Esophagus (tissue), 2 donors: ENCODE results near the gene PROSER3. TPM values are rescaled to one million over a fixed set of nuclear protein-coding genes. Genes with fewer than 3 reads are reported as not detected.

Experiments used
- H3K27ac ChIP-seq, 2 donors: one replicate each; pipeline ENCODE4 v1.5.1; 2013; ENCODE audit warnings: low read depth in 2 of 2, mild to moderate bottlenecking in 2 of 2, inconsistent platforms in 1 of 2, low read length in 1 of 2, moderate library complexity in 1 of 2
- H3K27me3 ChIP-seq, 2 donors: one replicate each; pipeline ENCODE4 v1.6.1; 2013; ENCODE audit warnings: low read length in 2 of 2, control low read depth in 1 of 2, mild to moderate bottlenecking in 1 of 2; ENCODE audit not compliant: insufficient read depth in 2 of 2, control insufficient read depth in 1 of 2
- H3K36me3 ChIP-seq, 2 donors: one replicate each; pipeline ENCODE4 v1.6.1; 2013; ENCODE audit warnings: low read length in 1 of 2; ENCODE audit not compliant: control insufficient read depth in 2 of 2, insufficient read depth in 2 of 2
- H3K4me1 ChIP-seq, 2 donors: one replicate each; pipeline ENCODE4 v1.6.1; 2013; ENCODE audit warnings: low read length in 1 of 2; ENCODE audit not compliant: control insufficient read depth in 2 of 2, insufficient read depth in 2 of 2
- H3K4me3 ChIP-seq, 2 donors: one replicate each; pipeline ENCODE4 v1.5.1; 2013; ENCODE audit warnings: low read length in 2 of 2, mild to moderate bottlenecking in 2 of 2, low read depth in 1 of 2, moderate library complexity in 1 of 2
- H3K9me3 ChIP-seq, 2 donors: one replicate each; pipeline ENCODE4 v1.6.1; 2013; ENCODE audit warnings: mild to moderate bottlenecking in 2 of 2, low read depth in 1 of 2, low read length in 1 of 2, moderate library complexity in 1 of 2; ENCODE audit not compliant: control insufficient read depth in 2 of 2, insufficient read depth in 1 of 2
- WGBS, 2 donors: extraction: QIAGEN DNeasy Blood & Tissue Kit; methylation state at CpG; one replicate each; pipeline ENCODE4 v1.1.7; 2013; 5-methylcytosine and 5-hydroxymethylcytosine counted together
- polyA plus RNA-seq, 2 donors: library from polyadenylated mRNA; stranded (reverse); fragments of 200-250 nt; gene quantifications; one replicate each; pipeline ENCODE4 v1.2.3, GENCODE V29; 2013
- donor health status: healthy with polysubstance abuse.
- donor health status: Bipolar disorder and iron deficiency.

Gene PROSER3
- polyA plus RNA-seq, 2 donors: 5.5 to 13.8 TPM

GRCh38 chr19:35788205-35788960 is 30.4 kb downstream of the PROSER3 start:
- H3K27ac ChIP-seq: no peak overlapping the region
- 78 to 84% methylated on average over 12 of the region's 12 CpGs for WGBS, 2 donors
- no peaks in the 10 kb centered on the region for H3K9me3 ChIP-seq
- peaks cover 0 to 2% of the 10 kb centered on the region in 2 donors for H3K36me3 ChIP-seq
- peaks cover 0 to 2% of the 10 kb centered on the region in 2 donors for H3K4me1 ChIP-seq
- H3K27me3 ChIP-seq: no peaks in the 10 kb centered on the region
- no peak overlapping the region for H3K4me3 ChIP-seq

- Histone ChIP-seq H3K9me3 (no peaks in the 10 kb centered on the region), H3K36me3 (peaks cover 0 to 2% of the 10 kb centered on the region in 2 donors), H3K27me3 (no peaks in the 10 kb centered on the region), H3K27ac (no peak overlapping the region), H3K4me3 (no peak overlapping the region), H3K4me1 (peaks cover 0 to 2% of the 10 kb centered on the region in 2 donors)
- 82 to 86% methylated on average over 11 of the region's 11 CpGs for WGBS, 2 donors
Measured at GRCh38 chr19:35789195-35789977, 31.4 kb downstream of the PROSER3 start.

GRCh38 chr19:35789978-35790944 is 32.3 kb downstream of the PROSER3 start:
- no peak overlapping the region for H3K27ac ChIP-seq
- no peaks in the 10 kb centered on the region for H3K4me1 ChIP-seq
- peaks cover 0 to 2% of the 10 kb centered on the region in 2 donors for H3K36me3 ChIP-seq
- H3K9me3 ChIP-seq: no peaks in the 10 kb centered on the region
- no peak overlapping the region for H3K4me3 ChIP-seq
- H3K27me3 ChIP-seq: no peaks in the 10 kb centered on the region
- WGBS, 2 donors: 82 to 89% methylated on average over 19 of the region's 19 CpGs

GRCh38 chr19:35790981-35791813 is 33.2 kb downstream of the PROSER3 start:
- 56 to 58% methylated on average over 19 to 20 of the region's 20 CpGs for WGBS, 2 donors
- H3K4me1 ChIP-seq: no peaks in the 10 kb centered on the region

GRCh38 chr19:35791814-35792279 is 33.9 kb downstream of the PROSER3 start:
- Histone ChIP-seq H3K4me3 (no peak overlapping the region), H3K27me3 (peaks cover 0 to 3% of the 10 kb centered on the region in 2 donors), H3K9me3 (no peaks in the 10 kb centered on the region), H3K27ac (no peak overlapping the region), H3K4me1 (no peaks in the 10 kb centered on the region), H3K36me3 (peaks cover 0 to under 1% of the 10 kb centered on the region in 2 donors)
- WGBS, 2 donors: 82 to 87% methylated on average over 9 of the region's 9 CpGs

More at GRCh38 chr19:35790981-35791813, 33.2 kb downstream of the PROSER3 start:
- Histone ChIP-seq H3K36me3 (peaks cover 0 to 2% of the 10 kb centered on the region in 2 donors), H3K4me3 (no peak overlapping the region), H3K27me3 (no peaks in the 10 kb centered on the region), H3K27ac (no peak overlapping the region), H3K9me3 (no peaks in the 10 kb centered on the region)

- Histone ChIP-seq H3K4me1 (no peaks in the 10 kb centered on the region), H3K4me3 (no peak overlapping the region), H3K27ac (no peak overlapping the region), H3K36me3 (no peaks in the 10 kb centered on the region), H3K9me3 (no peaks in the 10 kb centered on the region), H3K27me3 (peaks cover 0 to 8% of the 10 kb centered on the region in 2 donors)
- 84 to 87% methylated on average over 15 of the region's 15 CpGs for WGBS, 2 donors
Measured at GRCh38 chr19:35792312-35792711, 34.3 kb downstream of the PROSER3 start.

- H3K27ac ChIP-seq: no peak overlapping the region
- H3K4me1 ChIP-seq: peaks cover 0 to 2% of the 10 kb centered on the region in 2 donors
- H3K27me3 ChIP-seq: peaks cover 0 to 8% of the 10 kb centered on the region in 2 donors
- H3K9me3 ChIP-seq: peaks cover 0 to 1% of the 10 kb centered on the region in 2 donors
- H3K36me3 ChIP-seq: no peaks in the 10 kb centered on the region
- WGBS, 2 donors: 76 to 77% methylated on average over 8 of the region's 8 CpGs
- H3K4me3 ChIP-seq: no peak overlapping the region
Measured at GRCh38 chr19:35792888-35793287, 34.9 kb downstream of the PROSER3 start.

- 63 to 72% methylated on average over 7 of the region's 7 CpGs for WGBS, 2 donors
- Histone ChIP-seq H3K4me1 (peaks cover 0 to 2% of the 10 kb centered on the region in 2 donors), H3K36me3 (no peaks in the 10 kb centered on the region), H3K4me3 (no peak overlapping the region), H3K27me3 (peaks cover 0 to 8% of the 10 kb centered on the region in 2 donors), H3K27ac (no peak overlapping the region), H3K9me3 (peaks cover 0 to 3% of the 10 kb centered on the region in 2 donors)
Measured at GRCh38 chr19:35793381-35794165, 35.6 kb downstream of the PROSER3 start.
